GM15510 (cell line): ENCODE data around the gene MYMK.

ENCODE experiments used
- POLR2A ChIP-seq: IDR thresholded peaks from 3 replicates; pipeline ENCODE4 v1.6.1; 2011; ENCODE audit warnings: borderline replicate concordance; ENCODE audit not compliant: insufficient read length; ENCODE audit errors: extremely low read depth

The MYMK gene

GRCh38 chr9:133543772-133544467, 19.2 kb upstream of the MYMK start:
- no peak for TF ChIP-seq POLR2A

- no peak for TF ChIP-seq POLR2A
These were observed 17.2 kb upstream of the MYMK start for GRCh38 chr9:133542002-133542401.

DNA sequence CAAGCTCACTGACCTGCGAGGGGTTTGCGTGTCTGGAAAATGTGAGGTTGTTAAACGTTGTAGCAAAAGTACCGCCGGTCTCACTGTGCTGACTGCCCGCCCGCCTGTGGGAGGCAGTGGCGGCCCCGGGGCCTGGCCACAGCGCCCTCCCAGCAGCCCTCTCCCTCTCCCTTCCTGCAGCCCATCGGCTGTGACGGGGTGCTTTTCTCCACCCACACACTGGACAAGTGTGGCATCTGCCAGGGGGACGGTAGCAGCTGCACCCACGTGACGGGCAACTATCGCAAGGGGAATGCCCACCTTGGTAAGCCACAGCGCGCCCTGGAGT, 15.9 kb upstream of the MYMK start:
- no peak for TF ChIP-seq POLR2A

GRCh38 chr9:133539991-133540697, 15.4 kb upstream of the MYMK start:
- TF ChIP-seq POLR2A, result no peak

GRCh38 chr9:133538851-133539833, 14.4 kb upstream of the MYMK start:
- TF ChIP-seq POLR2A, result no peak

DNA sequence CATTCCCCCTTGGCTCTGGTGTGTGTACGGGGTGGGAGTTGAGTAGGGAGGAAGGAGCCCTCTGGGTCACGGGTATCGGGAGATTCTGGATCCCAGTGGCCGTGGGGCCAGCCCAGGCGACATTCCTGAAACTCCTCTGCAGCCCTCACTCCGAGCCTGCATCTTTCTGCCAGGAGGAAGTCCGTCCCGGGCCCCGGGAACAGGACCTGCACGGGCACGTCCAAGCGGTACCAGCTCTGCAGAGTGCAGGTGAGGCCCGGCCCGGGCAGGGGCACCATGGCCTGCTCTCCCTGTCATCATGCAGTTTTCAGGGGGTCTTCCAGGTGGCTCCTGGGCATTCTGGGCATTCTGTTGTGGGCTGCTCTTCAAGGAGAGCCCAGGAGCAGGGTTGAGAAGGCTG, 13.4 kb upstream of the MYMK start:
- no peak for TF ChIP-seq POLR2A

GRCh38 chr9:133537257-133537656, 12.5 kb upstream of the MYMK start:
- TF ChIP-seq POLR2A, result no peak

- no peak for TF ChIP-seq POLR2A
These were observed 11.8 kb upstream of the MYMK start for GRCh38 chr9:133536536-133536935.

DNA sequence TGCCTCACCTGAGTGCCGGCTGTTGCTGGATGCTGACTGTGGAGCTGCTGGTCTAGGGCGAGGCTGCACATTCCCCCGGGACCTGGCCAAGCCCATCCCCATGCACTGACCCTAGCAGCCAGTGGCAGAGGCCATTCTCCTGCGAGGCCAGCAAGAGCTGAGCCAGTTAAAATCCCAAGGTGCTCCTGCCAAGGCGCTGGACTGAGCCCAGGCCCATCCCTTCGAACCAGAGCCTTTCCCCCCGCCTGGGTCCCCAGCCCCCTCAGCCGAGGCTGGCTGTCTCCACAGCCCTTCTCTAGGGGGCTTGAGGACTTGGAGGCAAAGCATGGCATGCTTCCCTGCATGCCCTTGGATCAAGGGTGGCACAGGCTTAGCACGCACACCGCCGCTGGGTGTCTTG, 11.3 kb upstream of the MYMK start:
- TF ChIP-seq POLR2A, result no peak

- no peak for TF ChIP-seq POLR2A
These were observed 10.6 kb upstream of the MYMK start for GRCh38 chr9:133535306-133535877.

GRCh38 chr9:133534346-133535291, 9.9 kb upstream of the MYMK start, which contains the start of gene ADAMTSL2:
ADAMTSL2 (plus strand) TSS chr9:133534704; CDS start chr9:133536713, 2,009 bp downstream.
- no peak for TF ChIP-seq POLR2A

DNA sequence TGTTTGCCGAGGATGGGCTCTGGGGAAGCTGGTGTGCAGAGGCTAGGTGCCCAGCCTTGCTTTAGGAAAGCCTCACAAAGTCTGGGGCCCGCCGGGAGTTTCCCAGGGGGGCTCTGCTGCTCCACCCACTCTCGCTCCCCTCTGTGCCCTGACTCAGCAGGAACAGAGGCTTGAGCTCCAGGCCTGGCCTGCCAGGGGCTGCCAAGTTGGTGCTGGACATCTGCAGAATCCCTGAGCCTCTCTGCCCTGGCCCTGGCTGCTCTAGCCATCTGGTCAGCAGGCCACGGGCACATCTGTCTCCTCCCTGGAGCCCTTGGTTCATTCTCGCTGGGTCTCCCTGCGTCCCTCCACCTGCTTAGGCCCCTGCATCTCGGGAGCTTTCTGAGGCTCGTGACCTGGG, 9.1 kb upstream of the MYMK start:
- TF ChIP-seq POLR2A, result no peak

- TF ChIP-seq POLR2A, result no peak
These were observed 8.3 kb upstream of the MYMK start for GRCh38 chr9:133532937-133533668.

DNA sequence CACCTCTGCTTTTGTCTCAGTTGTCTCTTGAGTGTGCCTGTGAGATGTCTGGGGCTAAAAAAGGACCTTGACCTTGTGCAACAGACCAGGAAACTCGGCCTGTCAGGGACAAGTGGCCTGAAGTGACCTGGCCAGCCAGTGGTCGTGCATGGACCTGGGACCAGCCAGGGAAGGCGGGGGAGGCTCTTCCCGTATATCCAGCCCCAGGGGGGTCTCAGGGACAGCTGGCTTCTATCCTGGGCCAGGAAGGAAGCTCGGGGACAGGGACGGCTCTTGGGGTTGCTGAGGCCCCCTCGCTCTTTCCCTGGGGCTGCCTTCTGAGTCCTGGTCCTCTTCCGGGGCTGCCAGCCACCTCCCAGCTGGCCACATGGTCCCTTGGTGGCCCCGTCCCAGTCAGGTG, 6.5 kb upstream of the MYMK start:
- TF ChIP-seq POLR2A, result no peak

DNA sequence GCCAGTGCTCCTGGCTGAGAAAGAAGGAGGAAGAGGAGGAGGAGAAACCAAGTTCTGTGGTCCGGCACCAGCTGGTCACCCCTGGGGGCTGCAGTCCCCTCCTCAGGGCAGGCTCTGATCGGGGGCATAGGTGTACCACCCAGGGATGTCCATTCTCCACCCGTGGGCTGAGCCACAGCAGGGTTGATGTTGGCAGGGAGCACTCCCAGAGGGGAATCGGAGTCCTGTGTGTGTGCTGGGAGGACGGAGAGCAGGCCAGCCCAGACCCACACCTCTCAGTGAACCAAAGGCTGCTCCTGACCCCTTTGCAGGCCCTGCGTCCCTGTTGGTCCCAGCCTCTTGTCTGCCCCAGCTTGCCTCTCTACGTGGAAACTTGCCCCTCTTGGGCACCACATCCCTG, 5.1 kb upstream of the MYMK start:
- no peak for TF ChIP-seq POLR2A
